Smooth muscle cell of trachea (primary cell): ENCODE data around the gene YBX2. TPM values are rescaled to one million over a fixed set of nuclear protein-coding genes. Genes with fewer than 3 reads are reported as not detected.

Experiments
- total RNA-seq: library from RNA; depleted of rRNA; stranded (reverse); fragments of >200 nt; gene quantifications from 2 replicates; pipeline ENCODE4 v1.2.1, GENCODE V29; 2014

The YBX2 gene
- 0.17 and 0.29 TPM in 2 replicates for total RNA-seq

DNA sequence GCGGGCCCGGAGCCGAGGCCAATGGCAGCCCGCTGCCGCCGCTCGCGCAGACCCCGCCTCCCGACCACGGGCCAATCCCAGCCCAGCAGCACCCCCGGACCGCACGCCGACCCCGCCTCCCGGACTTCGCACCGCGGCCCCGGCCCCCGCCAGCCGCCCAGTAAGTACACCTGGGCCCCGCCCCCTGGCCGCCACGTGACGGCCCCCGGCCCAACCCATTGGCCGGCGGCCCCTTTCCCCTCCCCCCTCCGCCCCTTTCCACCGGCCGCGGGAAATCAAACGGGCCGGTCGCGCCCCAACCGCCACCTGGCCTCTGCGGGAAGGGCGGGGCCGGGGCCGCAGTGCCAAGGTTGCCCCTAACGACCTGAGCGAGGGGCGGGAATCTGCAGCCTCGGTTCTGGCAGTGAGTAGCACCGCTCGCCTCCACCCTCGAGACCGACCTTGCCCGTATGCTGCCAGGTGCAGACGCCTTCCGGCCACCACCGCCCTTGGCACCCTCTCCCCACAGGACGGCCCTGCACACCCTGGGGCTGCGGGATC lies at the start of gene YBX2:
TSS of gene YBX2 (minus strand) at position 26 of the 540 bp plus-strand sequence. CDS start 139 bp downstream, outside the sequence.

DNA sequence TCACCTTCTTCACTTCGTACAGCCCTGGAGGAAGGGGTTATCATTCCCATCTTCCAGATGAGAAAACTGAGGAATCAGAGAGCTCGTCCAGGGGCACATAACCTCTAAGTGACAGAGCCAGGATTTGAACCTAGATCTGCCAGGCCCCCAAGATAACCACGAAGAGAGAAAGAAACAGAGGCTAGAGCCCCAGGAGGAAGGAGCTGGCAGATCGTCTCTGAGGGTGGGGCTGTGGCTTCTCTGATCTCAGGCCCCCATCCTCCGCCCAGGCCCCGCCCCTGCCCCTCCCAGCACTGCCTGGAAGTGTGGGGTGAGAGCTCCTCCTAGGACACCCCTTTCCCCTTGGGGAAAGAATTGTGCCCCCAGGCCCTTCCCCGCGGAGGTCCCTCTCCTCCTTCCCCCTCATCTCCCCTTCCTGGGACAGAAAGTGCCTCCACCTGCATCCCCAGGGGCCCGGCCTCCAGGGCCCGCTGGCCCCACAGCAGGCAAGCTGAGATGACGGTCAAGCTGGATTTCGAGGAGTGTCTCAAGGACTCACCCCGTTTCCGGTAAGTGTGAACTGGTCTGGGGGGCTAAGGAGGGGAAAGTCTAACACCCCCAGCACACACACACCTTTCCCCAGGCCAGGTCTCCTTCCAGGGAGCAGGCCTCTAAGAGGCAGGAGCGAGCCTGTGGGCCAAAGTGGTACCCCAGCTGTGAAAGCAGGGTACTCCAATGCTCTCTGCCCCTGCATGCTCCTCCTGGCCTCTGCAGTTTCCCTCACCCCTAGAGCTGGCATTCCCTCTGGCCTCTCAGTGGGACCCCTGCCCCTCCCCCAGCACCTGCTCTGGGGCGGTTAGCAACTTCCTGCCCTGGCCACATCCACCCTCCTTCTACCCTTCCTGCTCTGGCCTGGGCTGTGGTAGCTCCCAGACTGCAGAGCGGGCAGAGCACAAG lies 42.1 kb upstream of the YBX2 start, which contains the start of gene ACAP1:
TSS of gene ACAP1 (plus strand) at position 290 of the 936 bp plus-strand sequence. CDS start at position 496, 206 bp downstream.

DNA sequence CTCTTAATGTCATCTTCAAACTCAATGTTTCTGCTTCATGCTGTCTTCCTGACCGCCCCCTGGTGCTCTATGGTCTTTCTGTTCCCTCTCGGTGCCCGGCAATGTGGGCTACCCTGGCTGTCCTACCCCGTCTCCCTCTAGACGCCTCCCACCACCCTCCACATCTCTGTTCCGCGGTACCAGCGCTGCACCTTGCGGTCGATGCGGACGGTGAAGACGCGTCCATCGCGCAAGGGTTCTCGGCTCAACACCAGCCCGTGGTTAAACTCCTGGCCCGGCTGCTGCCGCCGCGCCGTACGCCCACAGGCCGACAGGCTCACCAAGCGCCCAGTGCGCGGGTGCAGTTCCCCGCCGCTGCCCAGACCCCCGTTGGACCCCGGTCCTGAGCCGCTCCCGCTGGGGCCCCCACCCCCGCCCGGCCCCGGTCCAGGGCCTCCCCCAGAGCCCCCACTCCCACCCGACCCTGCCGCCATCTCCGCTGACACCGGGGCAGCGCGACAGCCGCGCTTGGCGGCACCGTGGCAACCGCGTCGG lies 34.5 kb upstream of the YBX2 start, which contains the start of gene NEURL4:
TSS of gene NEURL4 (minus strand) at position 496 of the 534 bp plus-strand sequence. CDS start at position 473, 23 bp downstream.

DNA sequence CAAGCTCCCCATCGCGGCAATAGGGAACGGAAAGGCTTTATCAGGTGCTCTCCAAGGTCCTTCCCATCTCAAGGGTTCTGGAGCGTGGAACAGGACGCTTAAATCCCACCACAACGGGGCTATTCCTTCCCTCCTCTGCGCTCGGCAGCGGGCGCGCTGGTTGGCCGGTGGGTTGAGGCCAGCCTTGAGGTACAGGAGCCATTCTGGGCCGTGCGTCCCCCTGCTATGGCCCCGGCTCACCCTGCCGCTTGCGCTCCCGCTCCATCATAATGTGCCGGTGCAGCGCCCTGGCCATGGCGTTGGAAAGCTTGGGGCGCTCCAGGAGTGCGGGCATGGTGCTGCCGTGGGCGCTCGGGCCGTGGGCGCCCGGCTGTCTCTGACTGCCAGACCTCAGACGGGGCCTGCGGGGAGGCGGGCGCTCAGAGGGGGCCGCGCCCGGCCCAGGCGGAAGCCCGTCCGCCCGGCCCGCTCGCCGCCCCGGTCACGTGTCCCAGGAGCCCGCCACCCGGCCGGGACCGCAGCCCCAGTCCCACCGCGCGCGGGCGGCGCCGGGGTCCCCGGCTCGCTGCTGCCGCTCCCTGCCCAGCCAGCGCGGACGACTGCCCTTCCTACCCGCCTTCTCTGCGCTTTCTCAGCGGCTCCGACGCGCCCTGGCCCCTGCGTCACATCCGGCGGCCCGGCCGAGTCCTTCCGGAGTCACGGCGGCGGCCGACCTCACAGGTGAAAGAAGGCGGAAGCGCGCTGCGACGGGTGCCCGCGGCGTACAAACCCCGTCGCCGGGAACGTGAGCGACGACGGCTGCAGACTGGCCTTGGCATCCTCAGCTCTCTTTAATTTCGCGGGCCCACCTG lies 20.5 kb upstream of the YBX2 start, which contains the start of gene GPS2:
TSS of gene GPS2 (minus strand) at position 642 of the 851 bp plus-strand sequence. CDS start at position 334, 308 bp downstream.

DNA sequence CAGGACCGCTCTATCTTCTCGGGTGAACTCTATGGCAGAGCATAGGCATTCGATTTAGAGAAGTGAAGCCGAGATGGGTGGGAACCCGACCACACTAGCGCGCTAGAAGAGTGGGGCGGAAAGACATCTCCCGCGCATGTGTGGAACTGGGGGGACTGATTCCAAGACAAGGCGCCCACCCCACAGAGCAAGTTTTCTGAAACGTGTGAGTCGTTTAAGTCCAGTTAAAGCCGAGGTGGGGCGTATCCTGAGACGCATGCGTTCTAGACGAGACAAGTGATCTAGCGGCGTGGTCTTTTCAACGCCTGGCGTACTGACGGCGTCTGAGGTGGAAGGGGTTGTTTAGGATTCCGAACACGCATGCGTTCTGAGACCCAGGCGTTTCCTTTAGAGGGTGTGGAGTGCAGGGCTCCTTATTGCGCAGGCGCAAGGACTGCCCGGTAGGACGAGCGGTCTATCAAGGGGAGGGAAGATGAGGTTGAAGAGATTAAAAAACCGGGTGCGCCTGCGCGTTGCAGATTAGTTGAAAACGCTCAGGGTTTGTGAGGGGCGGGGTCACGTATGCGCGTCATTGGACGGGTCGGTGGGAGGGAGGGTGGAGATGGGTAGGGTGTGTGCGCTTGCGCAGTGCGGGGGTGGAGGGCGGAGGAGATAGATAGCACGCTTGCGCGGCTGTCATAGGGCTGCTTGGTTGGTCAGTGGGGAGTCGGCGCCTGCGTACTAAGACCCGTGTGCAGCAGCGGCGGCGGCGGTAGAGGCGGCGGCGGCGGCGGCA lies 12.7 kb upstream of the YBX2 start, which contains the start of gene EIF5A:
TSS of gene EIF5A (plus strand) at position 718 of the 775 bp plus-strand sequence. CDS start 2,008 bp downstream, outside the sequence.

DNA sequence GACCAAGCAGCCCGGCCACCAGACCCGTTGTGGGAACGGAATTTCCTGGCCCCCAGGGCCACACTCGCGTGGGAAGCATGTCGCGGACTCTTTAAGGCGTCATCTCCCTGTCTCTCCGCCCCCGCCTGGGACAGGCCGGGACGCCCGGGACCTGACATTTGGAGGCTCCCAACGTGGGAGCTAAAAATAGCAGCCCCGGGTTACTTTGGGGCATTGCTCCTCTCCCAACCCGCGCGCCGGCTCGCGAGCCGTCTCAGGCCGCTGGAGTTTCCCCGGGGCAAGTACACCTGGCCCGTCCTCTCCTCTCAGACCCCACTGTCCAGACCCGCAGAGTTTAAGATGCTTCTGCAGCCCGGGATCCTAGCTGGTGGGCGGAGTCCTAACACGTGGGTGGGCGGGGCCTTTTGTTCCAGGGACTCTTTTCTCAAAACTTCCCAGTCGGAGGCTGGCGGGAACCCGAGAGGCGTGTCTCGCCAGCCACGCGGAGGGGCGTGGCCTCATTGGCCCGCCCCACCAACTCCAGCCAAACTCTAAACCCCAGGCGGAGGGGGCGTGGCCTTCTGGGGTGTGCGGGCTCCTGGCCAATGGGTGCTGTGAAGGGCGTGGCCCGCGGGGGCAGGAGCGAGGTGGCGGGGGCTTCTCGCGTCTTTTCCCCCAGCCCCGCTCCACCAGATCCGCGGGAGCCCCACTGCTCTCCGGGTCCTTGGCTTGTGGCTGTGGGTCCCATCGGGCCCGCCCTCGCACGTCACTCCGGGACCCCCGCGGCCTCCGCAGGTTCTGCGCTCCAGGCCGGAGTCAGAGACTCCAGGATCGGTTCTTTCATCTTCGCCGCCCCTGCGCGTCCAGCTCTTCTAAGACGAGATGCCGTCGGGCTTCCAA lies 13.1 kb downstream of the YBX2 start, which contains the start of gene SLC2A4:
TSS of gene SLC2A4 (plus strand) at position 645 of the 879 bp plus-strand sequence. CDS start at position 862, 217 bp downstream.

DNA sequence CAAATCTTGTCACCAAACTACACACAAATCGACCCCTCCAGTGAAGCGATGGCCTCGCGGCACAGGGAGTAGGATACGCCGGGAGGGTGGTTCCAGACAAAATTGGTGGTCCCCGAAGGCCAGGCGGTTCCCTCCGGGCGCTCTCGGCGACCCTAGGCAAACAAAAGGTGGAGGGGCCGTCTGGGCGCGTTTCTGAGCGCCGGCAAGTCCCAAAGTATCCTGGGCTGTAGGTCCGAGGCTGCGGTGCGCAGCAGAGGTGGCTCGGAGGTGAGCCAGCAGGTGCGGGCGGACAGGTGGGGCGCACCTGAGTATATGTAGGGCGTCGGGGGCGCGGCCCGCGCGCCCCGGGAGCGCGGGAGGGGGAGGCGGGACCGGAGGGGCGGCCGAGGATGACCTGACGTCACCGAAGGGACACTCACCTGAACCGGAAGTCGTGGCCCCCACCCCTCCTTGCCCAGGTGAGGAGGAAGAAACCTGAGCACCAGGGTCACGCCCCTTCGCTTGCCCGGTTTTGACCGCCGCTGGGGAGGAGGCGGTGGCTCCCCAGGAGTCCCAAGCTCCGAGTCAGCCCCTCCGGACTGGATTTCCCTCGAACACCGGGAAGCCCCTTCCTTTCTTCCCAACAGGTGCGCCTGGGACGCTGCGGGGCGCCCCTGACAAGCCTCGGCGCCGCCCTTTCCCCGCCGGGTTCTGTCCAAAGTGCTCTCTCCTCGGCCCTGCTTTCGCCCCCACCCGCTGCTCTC lies 32.1 kb downstream of the YBX2 start, which contains the start of gene CLDN7:
TSS of gene CLDN7 (minus strand) at position 287 of the 743 bp plus-strand sequence. CDS start 435 bp downstream, outside the sequence.

DNA sequence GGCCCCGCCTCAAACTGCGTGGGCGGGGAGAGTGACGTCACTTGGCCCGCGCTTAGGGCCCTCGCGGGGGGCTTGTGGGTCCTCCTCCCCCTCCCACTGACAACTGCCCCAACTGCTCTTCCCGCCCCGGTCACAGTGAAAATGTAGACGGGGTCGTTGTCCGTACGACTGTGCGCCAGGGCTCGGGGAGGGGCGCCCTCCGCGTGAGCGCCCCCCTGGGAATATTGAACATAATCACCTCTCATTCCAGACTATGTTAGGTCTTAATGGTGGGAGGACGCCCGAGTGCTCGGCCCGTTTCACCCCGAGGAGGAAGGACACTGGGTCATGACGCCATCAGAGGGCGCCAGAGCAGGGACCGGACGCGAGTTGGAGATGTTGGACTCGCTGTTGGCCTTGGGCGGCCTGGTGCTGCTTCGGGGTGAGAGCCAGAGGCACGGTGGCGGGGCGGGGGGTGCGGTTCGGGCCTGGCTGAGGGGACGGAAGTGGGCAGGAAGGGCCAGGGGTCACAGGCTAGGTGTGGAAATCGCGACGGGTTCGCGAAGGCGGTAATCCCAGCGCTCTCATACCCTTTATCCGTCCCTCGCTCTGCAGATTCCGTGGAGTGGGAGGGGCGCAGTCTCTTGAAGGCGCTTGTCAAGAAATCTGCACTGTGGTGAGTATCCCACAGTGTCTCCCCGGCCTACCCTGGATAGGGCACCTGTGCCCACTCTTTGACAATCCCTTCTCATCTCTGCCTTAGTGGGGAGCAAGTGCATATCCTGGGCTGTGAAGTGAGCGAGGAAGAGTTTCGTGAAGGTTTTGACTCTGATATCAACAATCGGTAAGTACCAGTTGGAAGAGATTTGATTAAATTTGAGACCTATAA lies 42.0 kb downstream of the YBX2 start, which contains the start of gene ELP5:
TSS of gene ELP5 (plus strand) at position 40 of the 868 bp plus-strand sequence. CDS start at position 376, 336 bp downstream.

DNA sequence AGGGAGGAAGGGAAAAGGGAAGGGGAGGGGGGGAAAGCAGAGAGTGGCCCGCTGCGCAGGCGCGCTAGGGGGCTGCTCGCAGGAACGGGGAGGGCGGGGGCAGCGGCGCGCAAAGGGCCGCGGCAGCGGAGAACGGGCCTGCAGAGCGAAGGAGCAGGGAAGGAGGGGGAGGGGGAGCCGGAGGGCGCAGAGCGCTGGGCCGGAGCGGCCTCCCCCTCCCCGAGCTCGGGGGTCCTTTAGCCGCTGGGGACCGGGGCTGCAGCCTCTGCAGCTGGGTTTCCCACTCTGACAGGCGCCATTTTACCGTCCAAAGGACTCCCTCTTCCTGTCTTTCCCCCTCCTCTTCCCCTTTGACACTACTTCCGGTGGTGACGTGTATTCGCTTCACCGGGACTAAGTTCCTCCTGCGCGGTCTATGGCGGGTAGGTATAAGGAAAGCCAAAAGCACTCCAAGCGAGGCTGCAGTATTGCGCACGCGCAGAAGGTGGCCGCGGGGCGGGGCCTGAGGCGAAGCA lies 42.7 kb downstream of the YBX2 start, which contains the start of gene CTDNEP1:
TSS of gene CTDNEP1 (minus strand) at position 74 of the 515 bp plus-strand sequence. CDS start 438 bp downstream, outside the sequence.

DNA sequence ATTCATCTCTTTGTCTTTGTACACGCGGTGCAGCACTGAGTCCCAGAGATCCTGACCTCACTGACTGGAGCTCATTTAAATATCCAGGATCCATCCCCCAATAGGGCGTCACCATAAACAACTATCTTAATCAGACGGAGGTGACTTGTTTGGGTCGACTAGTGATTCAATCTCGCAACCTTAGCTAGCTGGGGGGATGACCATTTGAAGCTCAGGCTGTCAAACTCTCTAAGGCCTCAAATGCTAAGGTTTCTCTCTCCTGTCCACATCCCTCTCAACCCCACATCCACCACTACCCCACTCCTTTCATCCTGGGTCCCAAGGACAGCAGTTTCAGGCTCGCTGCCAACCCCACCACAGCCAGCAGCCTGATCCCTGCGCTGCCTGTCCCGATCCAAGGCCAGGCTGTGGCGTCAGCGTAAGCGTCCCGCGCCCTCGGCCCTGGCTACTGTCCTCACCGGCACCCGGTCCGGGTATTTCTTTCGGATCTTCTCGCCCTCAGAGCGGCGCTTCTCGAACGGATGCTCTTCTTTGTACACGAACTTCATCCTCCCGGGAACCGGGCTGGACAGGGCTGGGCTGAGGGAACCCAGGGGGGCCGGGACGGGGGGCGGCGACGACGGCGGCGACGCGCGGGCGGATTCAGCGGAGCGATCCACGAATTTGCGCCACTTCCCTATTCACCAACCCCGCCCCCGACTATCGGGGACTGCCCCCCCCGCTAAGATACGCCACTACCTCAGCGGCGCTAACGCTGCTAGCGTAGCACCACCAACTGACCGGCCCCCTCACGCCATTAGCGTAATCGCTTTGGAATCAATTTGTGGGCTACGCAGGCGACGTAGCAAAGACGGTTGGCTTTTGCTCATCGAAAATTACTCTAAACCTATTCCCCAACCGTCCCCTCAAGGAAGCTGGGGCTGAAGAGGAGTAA lies 52.4 kb downstream of the YBX2 start, which contains the start of gene GABARAP:
TSS of gene GABARAP (minus strand) at position 667 of the 934 bp plus-strand sequence. CDS start at position 548, 119 bp downstream.

DNA sequence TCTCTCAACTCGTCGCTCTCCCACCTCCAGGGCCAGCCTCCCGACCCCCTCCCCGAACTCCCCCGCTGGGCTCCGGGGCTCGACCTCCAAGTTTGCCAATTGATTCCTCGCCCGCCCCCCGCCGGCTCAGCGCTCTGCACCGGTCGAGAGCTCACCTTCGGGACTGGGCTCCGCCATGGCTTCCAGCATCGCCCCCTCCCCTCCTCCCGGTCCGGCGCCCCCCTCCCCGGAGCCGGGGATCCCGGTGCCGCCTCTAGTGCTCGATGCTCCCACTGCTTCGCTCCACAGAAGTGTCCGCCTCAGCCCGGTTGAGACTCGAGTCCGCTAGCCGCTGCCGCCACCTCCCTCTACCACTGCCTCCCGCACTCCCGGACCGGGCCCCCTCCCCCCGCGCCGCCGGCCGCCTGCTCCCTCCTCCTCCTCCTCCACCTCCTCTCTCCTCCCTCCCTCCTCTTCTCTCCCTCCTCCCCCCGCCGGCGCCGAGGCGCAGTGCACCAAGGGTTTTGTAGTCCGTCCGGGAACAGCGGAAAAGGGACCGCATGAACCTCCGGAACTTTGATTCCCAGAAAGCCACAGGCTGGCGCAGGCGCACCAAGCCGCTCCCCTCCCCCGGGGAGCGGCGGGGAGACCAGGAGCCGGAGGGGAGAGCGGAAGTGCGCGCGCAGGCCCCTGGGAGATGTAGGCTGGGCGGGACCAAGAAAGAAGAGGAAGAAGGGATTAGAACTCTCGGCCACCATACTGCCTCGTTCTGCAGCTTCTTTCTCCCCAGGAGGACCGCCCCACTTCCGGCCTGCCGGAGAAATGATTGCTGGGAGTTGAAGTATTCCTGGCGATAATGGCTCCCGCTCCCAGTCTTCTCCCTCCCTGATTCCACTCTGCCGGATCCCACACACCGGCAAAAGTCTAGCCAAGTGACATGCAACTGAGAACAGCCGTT lies 55.1 kb downstream of the YBX2 start, which contains the start of gene PHF23:
TSS of gene PHF23 (minus strand) at position 367 of the 937 bp plus-strand sequence. CDS start at position 189, 178 bp downstream.

